H1 (cell line): Measurements from ENCODE around the gene ADORA1.

Source experiments
- CTBP2 ChIP-seq: IDR thresholded peaks from 2 replicates; pipeline ENCODE4 v1.7.0; 2011; ENCODE audit warnings: borderline replicate concordance, mild to moderate bottlenecking, moderate library complexity, mixed read lengths, low read length; ENCODE audit not compliant: insufficient read depth, insufficient read length
- POU5F1 ChIP-seq: IDR thresholded peaks from 2 replicates; pipeline ENCODE4 v1.6.1; 2011; ENCODE audit warnings: low read depth, mild to moderate bottlenecking, low read length, moderate library complexity
- TF ChIP-seq, protein P1 (sequence below), 3 experiments: IDR thresholded peaks; 1 replicate in 2 of 3; 2 replicates in 1 of 3; pipeline versions ENCODE4 v1.5.1 to v1.6.1; 2011; ENCODE audit warnings: low read length in 3 of 3, mild to moderate bottlenecking in 3 of 3, inconsistent platforms in 2 of 3, low read depth in 1 of 3, moderate library complexity in 1 of 3; ENCODE audit not compliant: insufficient read depth in 1 of 3; ENCODE audit errors: control extremely low read depth in 1 of 3

- TF ChIP-seq, protein P1, sequence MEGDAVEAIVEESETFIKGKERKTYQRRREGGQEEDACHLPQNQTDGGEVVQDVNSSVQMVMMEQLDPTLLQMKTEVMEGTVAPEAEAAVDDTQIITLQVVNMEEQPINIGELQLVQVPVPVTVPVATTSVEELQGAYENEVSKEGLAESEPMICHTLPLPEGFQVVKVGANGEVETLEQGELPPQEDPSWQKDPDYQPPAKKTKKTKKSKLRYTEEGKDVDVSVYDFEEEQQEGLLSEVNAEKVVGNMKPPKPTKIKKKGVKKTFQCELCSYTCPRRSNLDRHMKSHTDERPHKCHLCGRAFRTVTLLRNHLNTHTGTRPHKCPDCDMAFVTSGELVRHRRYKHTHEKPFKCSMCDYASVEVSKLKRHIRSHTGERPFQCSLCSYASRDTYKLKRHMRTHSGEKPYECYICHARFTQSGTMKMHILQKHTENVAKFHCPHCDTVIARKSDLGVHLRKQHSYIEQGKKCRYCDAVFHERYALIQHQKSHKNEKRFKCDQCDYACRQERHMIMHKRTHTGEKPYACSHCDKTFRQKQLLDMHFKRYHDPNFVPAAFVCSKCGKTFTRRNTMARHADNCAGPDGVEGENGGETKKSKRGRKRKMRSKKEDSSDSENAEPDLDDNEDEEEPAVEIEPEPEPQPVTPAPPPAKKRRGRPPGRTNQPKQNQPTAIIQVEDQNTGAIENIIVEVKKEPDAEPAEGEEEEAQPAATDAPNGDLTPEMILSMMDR (IDR thresholded peaks at IDR 0.05; ENCODE audit: control extremely low read depth in 1 of 3, insufficient read depth in 1 of 3, low read depth in 1 of 3, low read length in 3 of 3) = no peak
- TF ChIP-seq CTBP2 (no peak), POU5F1 (no peak)
Measured at GRCh38 chr1:203207751-203208150, 80.2 kb downstream of the ADORA1 start.
